Measurements from ENCODE around the gene KTI12.
"Not testable (repeated sequence)": the region's sequence is repeated elsewhere in the genome, so short reads cannot be mapped to it uniquely, and the experiment has no call there.

The KTI12 gene, protein sequence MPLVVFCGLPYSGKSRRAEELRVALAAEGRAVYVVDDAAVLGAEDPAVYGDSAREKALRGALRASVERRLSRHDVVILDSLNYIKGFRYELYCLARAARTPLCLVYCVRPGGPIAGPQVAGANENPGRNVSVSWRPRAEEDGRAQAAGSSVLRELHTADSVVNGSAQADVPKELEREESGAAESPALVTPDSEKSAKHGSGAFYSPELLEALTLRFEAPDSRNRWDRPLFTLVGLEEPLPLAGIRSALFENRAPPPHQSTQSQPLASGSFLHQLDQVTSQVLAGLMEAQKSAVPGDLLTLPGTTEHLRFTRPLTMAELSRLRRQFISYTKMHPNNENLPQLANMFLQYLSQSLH

DNA sequence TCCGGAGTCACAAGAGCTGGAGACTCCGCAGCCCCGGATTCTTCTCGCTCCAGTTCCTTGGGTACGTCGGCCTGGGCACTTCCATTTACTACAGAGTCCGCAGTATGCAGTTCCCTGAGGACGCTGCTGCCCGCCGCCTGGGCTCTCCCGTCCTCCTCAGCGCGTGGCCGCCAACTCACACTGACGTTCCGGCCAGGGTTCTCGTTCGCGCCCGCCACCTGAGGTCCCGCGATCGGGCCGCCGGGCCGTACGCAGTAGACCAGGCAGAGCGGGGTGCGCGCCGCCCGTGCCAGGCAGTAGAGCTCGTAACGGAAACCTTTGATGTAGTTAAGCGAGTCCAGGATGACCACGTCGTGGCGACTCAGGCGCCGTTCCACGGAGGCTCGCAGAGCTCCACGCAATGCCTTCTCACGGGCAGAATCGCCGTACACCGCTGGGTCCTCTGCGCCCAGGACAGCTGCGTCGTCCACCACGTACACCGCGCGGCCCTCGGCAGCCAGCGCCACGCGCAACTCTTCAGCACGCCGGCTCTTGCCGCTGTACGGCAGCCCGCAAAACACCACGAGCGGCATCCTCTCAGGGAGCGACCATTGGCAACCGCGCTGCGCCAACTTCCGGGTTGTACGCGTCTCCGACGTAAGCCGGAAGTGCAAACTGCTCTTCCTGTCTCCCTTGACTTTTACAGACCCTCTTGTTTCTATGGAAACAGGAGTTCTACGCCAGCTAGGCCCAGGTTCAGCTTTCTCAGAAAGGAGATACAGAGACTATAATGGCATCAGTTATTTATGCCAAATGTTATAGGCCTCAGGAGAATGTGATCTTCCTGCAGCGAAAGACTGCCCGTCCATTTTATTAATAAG lies at the start of gene KTI12:
TSS of gene KTI12 (minus strand) at position 621 of the 860 bp plus-strand sequence. CDS start at position 572, 49 bp downstream.
- DNase-seq (ENCODE audit: low spot score), result peak; percentile 95

DNA sequence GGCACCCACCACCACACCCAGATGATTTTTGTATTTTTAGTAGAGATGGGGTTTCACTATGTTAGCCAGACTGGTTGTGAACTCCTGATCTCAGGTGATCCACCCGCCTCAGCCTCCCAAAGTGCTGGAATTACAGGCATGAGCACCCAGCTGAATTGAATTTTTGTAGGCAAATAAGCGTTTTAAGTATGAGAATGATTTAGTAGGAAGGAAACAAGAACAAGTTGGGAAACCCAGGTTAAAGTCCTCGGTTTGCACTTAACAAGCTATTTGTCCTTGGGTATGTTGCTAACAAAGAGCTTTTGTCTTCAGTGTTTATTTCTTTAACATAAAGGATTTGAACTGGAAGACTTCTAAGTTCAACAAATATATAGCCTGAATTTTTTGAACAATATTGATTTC lies 46.4 kb upstream of the KTI12 start:
- DNase-seq (ENCODE audit: low spot score), result no peak

DNA sequence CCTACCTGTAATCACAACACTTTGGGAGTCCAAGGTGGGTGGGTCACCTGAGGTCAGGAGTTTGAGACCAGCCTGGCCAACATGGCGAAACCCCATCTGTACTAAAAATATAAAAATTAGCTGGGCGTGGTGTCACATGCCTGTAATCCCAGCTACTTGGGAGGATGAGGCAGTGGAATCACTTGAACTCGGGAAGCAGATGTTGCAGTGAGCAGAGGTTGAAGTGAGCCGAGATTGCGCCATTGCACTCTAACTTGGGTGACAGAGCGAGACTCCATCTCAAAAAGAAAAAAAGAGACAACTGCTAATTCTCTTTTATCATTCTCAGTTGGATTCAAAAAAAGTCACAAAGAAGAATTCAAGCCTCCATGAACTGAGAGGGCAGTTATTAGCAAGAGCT lies 43.7 kb upstream of the KTI12 start:
- not testable (repeated sequence) for DNase-seq (ENCODE audit: low spot score)

DNA sequence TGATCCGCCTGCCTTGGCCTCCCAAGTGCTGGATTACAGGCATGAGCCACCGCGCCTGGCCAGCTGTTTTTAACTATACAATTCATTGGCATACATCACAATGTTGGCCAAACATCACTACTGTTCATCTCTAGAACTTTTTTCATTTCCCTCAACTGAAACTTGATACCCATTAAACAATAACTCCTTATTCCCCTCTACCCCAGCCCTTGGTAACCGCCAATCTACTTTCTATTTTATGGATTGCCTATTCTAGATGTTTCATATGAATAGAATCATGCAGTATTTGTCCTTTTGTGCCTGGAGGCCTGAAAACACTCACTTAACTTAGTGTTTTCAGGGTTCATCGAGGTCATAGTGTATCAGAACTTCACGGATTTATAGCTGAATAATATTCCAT lies 38.7 kb upstream of the KTI12 start:
- DNase-seq (ENCODE audit: low spot score), result no peak

DNA sequence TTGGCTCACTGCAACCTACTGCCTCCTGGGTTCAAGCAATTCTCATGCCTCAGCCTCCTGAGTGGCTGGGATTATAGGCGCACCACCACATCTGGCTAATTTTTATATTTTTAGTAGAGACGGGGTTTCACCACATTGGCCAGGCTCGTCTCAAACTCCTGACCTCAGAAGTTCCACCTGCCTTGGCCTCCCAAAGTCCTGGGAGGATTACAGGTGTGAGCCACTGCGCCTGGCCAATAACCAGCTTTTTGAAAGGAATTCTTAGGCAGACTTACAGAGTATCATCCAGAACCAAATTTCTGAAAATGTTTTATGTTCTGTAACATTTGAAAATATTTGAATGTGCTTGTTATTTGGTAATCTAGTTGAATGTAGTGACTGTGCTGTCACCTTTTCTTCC lies 37.1 kb upstream of the KTI12 start:
- DNase-seq (ENCODE audit: low spot score), result no peak

DNA sequence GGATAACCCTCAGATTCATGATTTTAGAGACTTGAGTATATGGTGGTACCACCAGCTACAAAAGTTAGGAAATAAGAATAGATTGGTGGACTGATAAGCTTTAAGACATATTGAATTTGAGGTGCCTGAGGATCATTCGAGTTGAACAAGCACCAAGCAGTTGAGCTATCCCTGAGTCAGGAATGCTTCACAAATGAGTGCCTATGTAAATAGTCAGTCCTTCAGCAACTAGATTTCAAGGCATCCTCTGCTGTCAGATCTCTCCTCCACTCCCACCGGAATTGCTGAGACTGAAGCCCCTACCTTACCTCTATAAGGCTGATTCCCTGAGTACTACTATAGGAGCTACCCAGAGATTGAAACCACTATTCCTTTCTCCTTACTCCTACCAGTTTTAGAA lies 29.6 kb upstream of the KTI12 start:
- no peak for DNase-seq (ENCODE audit: low spot score)

DNA sequence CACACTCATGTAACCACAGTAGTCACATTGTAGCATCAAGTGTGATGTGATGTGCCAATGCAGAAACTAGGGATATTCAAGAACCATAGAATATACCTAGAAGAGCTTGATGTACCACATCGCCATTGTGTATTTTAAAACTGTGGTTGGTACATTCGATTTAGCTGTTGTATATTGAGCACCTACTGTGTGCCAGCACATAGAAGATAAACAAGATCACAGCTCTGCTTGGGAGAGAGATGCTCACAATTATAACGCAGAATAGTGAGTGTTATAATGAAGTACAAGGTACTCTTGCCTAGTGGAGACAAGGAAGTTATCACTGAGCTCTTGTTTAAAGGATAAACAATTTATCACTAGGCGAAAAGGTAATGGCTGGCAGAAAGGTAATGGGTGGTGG lies 27.2 kb upstream of the KTI12 start:
- DNase-seq (ENCODE audit: low spot score), result no peak

DNA sequence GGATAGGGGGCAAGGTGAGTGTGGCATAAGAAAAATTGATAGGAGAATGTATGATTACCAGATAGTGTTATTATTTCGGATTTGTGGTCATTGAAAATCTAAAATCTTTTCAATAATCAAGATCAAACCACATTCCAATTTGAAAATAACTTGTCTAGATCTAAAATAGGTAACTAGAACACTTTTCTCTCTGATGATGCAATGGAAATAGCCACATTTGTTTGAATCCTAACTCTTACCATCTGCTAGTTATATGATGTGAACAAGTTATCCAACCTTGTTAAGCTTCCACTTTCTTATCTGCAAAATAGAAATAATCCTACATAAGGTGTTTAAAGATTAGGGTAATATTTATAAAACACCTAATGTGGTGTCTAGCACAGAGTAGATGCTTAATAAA lies 26.3 kb upstream of the KTI12 start:
- no peak for DNase-seq (ENCODE audit: low spot score)

DNA sequence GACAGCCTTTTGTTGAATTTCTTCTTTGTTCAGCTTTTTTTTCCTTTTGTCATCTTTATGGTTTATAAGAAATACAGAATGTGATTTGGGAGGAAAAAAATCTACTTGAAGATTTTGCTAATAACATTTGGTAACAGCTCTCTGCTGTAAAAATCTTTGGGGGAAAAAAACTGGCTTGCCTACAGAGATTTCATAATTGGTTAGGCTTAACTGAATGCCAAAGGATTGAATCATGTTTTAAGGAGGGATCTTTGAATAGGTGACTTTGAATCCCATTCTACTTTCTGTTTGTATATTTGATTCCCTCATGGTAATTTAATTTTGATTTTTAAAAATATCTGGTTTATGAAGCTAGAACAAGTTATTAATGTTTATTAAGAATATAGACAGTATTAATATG lies 25.7 kb upstream of the KTI12 start:
- DNase-seq (ENCODE audit: low spot score), result no peak

DNA sequence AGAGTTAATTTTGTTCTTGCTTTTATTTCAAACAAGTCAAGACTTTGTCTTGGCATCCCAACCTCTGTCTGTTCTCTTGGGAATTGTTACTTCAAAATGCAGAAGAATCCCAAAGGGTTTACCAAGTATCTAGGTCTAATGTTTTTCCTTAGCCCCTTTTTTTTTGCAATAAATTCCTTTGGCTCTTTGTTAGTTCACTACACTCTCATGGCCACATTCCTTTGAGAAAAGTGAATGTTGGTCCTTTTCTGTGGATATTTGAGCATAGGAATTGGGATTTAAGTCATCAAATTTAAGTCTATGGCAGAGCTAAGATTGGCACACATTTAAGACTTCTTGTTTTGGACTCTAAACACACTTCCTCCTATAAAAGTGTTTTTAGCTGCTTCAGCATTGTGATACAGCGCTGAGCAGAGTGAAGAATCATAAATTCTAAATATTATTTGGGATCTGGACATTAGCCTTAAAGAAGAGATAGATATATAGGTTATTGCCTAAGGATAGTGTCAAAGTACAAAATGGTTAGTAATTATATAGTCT lies 24.3 kb upstream of the KTI12 start:
- no peak for DNase-seq (ENCODE audit: low spot score)

DNA sequence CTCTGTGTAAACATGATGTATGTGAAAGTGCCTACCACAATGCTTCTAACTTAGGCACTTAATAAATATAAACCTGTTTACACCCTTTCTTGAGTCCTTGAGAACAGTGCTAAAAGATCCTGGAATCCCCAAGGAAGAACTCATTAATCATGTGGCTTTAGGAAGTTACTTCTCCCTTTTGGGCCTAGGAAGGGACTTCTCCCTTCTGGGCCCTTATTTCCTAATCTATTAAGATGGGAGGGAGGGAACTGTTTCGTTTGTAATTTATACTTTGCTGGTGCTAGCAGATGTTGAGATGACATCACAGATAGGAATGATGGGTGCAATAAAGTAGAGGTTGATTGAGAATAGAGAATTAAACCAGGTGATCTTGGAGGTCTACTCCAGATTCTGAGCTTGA lies 23.6 kb upstream of the KTI12 start:
- DNase-seq (ENCODE audit: low spot score), result no peak

DNA sequence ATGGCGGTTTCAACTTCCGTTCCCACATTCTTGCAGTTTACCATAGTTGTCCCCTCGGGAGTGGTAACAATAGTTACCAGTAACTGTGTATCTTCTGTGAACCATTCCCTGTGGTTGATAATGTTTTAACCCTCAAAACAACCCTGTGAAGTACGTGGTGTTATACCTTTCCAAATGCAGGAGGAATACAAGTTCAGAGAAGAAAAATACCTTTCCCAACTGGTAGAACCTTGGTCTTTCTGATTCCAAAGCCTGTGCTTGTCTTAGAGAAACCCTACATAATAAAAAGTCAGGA lies 23.3 kb upstream of the KTI12 start:
- no peak for DNase-seq (ENCODE audit: low spot score)

DNA sequence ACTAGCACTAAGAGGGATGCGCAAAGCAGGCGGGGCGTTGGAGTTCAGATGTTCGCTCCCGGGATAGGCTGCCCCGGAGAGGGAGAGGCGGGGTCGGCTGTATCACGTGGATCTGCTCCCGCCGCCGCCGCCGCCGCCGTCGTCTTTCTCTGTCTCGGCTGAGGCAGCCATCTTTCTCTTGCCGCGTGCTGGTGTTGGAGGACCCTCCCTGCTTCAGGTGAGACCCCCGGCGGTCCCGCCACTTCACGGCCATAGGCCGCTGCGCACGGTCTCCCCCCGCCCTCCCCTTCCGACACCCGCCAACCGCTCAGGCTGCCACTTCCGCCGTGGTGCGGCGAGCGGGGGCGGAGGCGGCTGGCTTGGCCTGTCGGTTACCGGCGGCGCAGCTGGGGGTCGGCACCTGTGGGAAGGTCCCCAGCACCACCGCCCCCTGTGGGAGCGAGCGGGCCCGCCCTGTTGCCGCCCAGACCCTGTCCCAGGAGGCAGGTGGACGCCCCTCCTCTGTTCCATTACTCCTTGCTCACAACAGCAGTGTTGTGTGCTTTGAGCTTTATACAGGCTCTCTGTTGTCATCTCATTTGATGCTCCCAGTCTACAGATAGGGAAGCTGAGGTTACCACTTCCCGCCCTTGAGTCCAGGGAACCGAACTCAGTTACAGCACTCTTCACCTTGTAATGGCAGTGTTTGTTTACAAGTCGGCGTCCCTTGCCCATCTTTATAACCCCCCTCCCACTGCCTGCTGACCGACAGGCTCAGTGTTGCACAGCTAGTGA lies 22.7 kb upstream of the KTI12 start, which contains the start of gene BTF3L4:
TSS of gene BTF3L4 (plus strand) at position 133 of the 774 bp plus-strand sequence. CDS start 3,553 bp downstream, outside the sequence.
- peak; percentile 98 for DNase-seq (ENCODE audit: low spot score)

DNA sequence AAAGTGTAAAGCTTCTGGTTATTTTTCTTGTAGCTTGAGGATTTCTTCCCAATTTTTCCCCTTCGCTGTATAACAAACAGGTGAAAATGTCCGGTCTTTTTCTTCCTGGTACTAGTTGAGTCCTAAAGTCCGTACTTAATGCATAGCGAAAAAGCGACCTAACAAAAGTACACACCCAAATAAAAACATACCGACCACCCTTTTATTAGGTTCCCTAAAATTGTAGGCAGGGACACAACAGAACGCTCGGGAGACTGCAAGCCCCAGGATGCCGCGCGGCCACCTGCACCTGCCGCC lies 22.2 kb upstream of the KTI12 start:
- no peak for DNase-seq (ENCODE audit: low spot score)

DNA sequence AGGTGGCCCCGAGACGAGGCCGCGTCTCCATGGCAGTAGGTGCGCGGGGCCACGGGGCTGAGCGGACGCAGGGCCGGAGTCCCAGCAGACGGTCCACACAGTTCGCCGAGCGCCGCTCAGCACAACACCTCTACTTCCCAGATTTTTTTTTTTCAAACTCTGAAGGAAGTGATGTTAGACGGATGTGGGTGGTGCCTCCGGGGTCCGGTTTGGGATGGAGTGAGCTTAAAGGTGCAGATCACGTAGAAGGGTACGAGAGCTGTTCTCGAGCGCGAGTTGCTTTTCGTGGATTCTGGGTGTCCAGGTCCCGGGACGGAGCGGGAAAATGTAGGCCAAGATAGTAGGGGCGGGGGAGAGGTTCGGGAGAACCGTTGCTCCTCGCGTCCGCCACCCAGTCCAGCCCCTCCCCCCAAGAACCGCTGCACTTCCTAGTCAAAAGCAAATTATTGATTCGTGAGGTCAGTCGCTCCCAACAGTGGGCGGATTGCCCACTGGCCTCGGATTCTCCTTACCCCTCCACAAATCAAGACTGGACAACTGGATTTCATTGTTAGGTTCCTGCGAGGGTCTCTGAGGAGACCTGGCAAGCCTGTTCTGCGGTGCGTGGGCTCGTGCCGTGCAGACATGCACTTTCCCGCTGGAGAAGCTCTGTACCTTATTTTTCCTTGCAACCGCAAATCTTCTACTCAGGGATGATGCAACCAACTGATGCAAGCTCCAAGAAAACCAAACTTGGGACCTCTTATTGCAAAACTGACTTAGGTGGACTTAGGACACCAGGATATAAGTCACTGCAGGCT lies 21.7 kb upstream of the KTI12 start, which contains the start of gene TXNDC12:
TSS of gene TXNDC12 (minus strand) at position 126 of the 800 bp plus-strand sequence. CDS start at position 31, 95 bp downstream.
- DNase-seq (ENCODE audit: low spot score), result peak; percentile 93

DNA sequence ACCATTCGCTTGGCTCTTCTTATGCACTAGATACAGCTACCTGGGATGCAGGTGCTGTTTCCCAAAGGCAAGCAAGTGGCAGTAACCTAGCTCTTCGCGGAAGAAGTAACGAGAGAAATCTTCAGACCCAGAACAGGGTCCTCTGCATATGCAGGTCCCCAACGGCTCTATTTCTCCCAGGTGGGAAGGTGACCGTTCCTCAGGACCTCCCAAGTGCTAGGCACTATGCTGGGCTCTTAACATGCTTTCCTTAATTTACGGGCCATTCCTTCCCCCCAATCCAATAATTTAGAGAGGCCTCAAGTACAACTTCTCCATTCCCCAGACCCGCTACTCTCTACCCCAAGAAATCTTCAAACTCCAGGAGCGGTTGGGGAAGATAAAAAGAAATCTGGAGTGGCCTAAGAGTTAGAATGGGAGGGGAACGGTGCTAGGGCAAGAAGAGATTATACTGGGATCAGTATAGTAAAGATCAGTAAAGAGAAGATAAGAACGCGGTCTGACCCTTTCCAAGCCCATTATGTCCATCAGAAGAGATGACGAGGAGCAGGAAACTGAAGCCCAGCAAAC lies 21.0 kb upstream of the KTI12 start:
- no peak for DNase-seq (ENCODE audit: low spot score)

DNA sequence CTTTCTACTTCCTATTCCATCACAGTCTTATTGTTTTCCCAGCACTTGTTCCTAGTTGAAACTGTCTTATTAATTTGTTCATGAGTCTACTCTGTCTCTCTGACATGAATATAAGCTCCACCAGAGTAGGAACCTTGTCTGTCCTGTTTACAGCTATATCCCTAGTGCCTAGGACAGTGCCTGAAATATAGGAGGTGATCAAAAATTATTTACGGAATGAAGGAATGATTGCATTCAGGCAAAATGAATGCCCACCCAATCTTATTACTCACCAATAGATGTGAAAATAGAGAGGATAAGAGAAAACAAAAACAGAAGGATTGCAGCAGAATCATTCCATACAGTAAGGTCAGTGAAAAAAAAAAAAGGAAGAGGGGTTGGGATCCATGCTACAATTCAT lies 20.3 kb upstream of the KTI12 start:
- DNase-seq (ENCODE audit: low spot score), result no peak

DNA sequence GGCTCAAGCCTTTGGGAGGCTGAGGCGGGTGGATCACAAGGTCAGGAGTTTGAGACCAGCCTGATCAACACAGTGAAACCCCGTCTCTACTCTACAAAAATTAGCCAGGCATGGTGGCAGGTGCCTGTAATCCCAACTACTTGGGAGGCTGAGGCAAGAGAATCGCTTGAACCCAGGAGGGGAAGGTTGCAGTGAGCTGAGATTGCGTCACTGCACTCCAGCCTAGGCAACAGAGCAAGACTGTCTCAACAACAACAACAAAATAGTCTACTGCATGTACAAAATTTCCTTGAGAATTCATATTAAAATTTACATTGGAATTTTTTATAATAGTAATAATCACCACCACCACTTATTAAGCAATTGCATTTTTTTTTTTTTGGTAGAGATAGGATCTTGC lies 15.7 kb upstream of the KTI12 start:
- DNase-seq (ENCODE audit: low spot score), result not testable (repeated sequence)

DNA sequence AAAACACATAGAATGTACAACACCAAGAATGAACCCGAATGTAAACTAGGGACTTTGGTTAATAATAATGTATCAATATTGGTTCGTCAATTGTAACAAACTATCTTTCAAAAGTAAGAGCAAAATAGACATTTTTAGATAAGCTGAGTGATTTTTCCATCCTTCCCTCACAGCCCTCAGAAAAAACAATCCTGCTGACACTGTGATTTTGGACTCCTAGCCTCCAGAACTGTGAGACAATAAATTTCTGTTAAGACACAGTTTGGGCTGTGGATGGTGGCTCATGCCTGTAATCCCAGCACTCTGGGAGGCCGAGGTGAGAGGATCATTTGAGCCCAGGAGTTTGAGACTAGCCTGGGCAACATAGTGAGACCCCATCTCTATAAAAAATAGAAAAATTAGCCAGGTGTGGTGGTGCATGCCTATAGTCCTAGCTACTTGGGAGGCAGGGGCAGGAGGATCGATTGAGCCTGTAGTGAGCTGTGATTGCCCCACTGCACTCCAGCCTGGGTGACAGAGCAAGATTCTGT lies 12.1 kb upstream of the KTI12 start:
- DNase-seq (ENCODE audit: low spot score), result not testable (repeated sequence)

DNA sequence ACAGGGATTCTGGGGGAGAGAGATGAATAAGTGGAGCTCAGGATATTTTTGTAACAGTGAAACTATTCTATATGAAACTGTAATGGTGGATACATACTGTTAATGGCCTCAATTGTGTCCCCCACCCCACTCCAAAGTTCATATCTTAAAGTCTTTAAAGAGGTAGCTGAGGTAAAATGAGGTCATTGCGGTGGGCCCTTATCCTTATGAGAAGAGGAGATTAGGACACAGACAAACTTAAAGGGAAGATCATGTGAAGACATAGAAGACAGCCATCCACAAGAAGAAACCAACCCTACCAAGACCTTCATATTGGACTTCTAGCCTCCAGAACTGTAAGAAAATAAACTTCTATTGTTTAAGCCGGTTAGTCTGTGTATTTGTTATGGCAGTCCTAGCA lies 11.6 kb upstream of the KTI12 start:
- DNase-seq (ENCODE audit: low spot score), result no peak

All from Ammon's horn (tissue), 1 donor.